WTC11 (cell line): ENCODE data around the gene RETREG1. TPM values are rescaled to one million over a fixed set of nuclear protein-coding genes. Genes with fewer than 3 reads are reported as not detected.
A peak's percentile ranks its signal among the peaks of the same experiment; 100 is the strongest.

ENCODE experiments used
- ATAC-seq: fragments of 200-7000 bp; cut with Tn5 transposase; 2 replicates; pipeline ENCODE4 v1.10.0; 2021; ENCODE audit warnings: mild to moderate bottlenecking, moderate library complexity
- CTCF ChIA-PET: fragments of 300-600 bp; sonication (Branson Sonifier 250); formaldehyde crosslinking; loops from one replicate; lab custom pipeline; 2021; ENCODE audit warnings: antibody characterized with exemption; lab: Charles Lee
- POLR2A ChIA-PET: fragments of 350-600 bp; sonication (Branson Sonifier 250); formaldehyde crosslinking; loops from one replicate; lab custom pipeline; 2021; ENCODE audit warnings: antibody characterized with exemption; lab: Charles Lee
- DNase-seq: peaks from one replicate; pipeline ENCODE4 v3.0.0; 2021; ENCODE audit warnings: low spot score
- H3K27ac Mint-ChIP-seq: 2 replicates; pipeline ENCODE4 v1.8.0; 2021; ENCODE audit warnings: mixed read lengths
- H3K27me3 Mint-ChIP-seq: 2 replicates; pipeline ENCODE4 v1.8.0; 2021; ENCODE audit warnings: low read depth, mild to moderate bottlenecking, moderate library complexity, mixed read lengths
- H3K36me3 Mint-ChIP-seq: 2 replicates; pipeline ENCODE4 v1.8.0; 2021; ENCODE audit warnings: mixed read lengths
- H3K4me1 Mint-ChIP-seq: 2 replicates; pipeline ENCODE4 v1.8.0; 2022; ENCODE audit warnings: mixed read lengths
- H3K4me3 Mint-ChIP-seq: 2 replicates; pipeline ENCODE4 v1.8.0; 2021; ENCODE audit warnings: mild to moderate bottlenecking, moderate library complexity, mixed read lengths
- H3K9me3 Mint-ChIP-seq: 2 replicates; pipeline ENCODE4 v1.8.0; 2021; ENCODE audit warnings: mixed read lengths
- ATF6 ChIP-seq: sonication (generic); formaldehyde crosslinking; IDR thresholded peaks from 2 replicates; pipeline ENCODE4 v1.8.1; 2023; ENCODE audit warnings: mild to moderate bottlenecking, missing genetic modification reagents
- HMGXB4 ChIP-seq: sonication (generic); formaldehyde crosslinking; IDR thresholded peaks from 2 replicates; pipeline ENCODE4 v1.8.1; 2023; ENCODE audit warnings: mild to moderate bottlenecking, moderate library complexity, missing genetic modification reagents
- MAX ChIP-seq: sonication (generic); formaldehyde crosslinking; IDR thresholded peaks from 2 replicates; pipeline ENCODE4 v1.8.0; 2022; ENCODE audit warnings: mild to moderate bottlenecking, missing genetic modification reagents
- NR3C1 ChIP-seq: sonication (generic); formaldehyde crosslinking; conservative IDR thresholded peaks from 2 replicates; pipeline ENCODE4 v1.8.1; 2023; ENCODE audit warnings: low read depth, mild to moderate bottlenecking, missing genetic modification reagents
- SOX15 ChIP-seq: fragments of 250-450 bp; sonication (Bioruptor Pico); IDR thresholded peaks from 2 replicates; pipeline ENCODE4 v1.9.0; 2021; ENCODE audit warnings: mild to moderate bottlenecking
- TP53 ChIP-seq: sonication (generic); formaldehyde crosslinking; IDR thresholded peaks from 2 replicates; pipeline ENCODE4 v1.8.1; 2023; ENCODE audit warnings: mild to moderate bottlenecking, missing genetic modification reagents
- ZNF423 ChIP-seq: fragments of 250-450 bp; sonication (Bioruptor Pico); IDR thresholded peaks from 2 replicates; pipeline ENCODE4 v2.1.2; 2022; ENCODE audit warnings: mild to moderate bottlenecking, moderate library complexity
- ZNF512 ChIP-seq: sonication (generic); formaldehyde crosslinking; IDR thresholded peaks from 2 replicates; pipeline ENCODE4 v1.8.1; 2022; ENCODE audit warnings: missing genetic modification reagents, borderline replicate concordance
- total RNA-seq: library from RNA; stranded (reverse); gene quantifications from 3 replicates; pipeline ENCODE4 v1.2.3, GENCODE V29; 2021
- TF ChIP-seq, protein P1 (sequence below): sonication (generic); formaldehyde crosslinking; IDR thresholded peaks from 2 replicates; pipeline ENCODE4 v1.8.0; 2022; ENCODE audit warnings: mild to moderate bottlenecking, missing genetic modification reagents
- TF ChIP-seq, protein P2 (sequence below): fragments of 250-450 bp; sonication (Bioruptor Pico); IDR thresholded peaks from 2 replicates; pipeline ENCODE4 v1.9.0; 2021; ENCODE audit warnings: mild to moderate bottlenecking
- TF ChIP-seq, protein P3 (sequence below): sonication (generic); formaldehyde crosslinking; IDR thresholded peaks from 2 replicates; pipeline ENCODE4 v1.8.0; 2023; ENCODE audit warnings: missing genetic modification reagents, mild to moderate bottlenecking, borderline replicate concordance

The RETREG1 gene
- total RNA-seq, 1 experiment from 2014 or later = 2.2 TPM

DNA sequence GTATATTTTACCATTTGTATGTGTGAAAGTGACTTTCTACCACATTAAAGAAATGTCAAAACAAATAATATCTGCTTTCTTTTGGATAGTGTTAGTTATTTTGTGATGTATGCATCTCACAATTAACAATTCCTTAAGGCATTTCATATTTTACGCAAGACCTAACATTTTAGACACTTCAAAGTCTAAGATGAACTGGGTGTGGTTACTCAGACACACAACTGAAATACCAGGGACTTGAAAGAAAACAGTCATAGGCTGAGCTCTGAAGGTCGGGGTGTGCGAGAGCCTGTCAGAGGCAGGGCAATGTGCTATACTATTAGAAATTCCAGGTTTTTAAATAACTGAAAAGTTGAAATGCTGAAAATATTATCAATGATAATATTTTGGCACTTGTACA, 106.7 kb downstream of the RETREG1 start:
- H3K4me1 Mint-ChIP-seq = peaks cover 11% of the 10 kb centered on the region
- no peaks in the 10 kb centered on the region for H3K27me3 Mint-ChIP-seq
- POLR2A ChIA-PET = no interaction called here
- H3K4me3 Mint-ChIP-seq = no peak overlapping the region
- H3K9me3 Mint-ChIP-seq = peaks cover 3% of the 10 kb centered on the region; the same call in 1 of the 2 replicates
- no peak for ATAC-seq
- DNase-seq = no peak
- H3K27ac Mint-ChIP-seq = no peak overlapping the region
- TF ChIP-seq, protein P1, sequence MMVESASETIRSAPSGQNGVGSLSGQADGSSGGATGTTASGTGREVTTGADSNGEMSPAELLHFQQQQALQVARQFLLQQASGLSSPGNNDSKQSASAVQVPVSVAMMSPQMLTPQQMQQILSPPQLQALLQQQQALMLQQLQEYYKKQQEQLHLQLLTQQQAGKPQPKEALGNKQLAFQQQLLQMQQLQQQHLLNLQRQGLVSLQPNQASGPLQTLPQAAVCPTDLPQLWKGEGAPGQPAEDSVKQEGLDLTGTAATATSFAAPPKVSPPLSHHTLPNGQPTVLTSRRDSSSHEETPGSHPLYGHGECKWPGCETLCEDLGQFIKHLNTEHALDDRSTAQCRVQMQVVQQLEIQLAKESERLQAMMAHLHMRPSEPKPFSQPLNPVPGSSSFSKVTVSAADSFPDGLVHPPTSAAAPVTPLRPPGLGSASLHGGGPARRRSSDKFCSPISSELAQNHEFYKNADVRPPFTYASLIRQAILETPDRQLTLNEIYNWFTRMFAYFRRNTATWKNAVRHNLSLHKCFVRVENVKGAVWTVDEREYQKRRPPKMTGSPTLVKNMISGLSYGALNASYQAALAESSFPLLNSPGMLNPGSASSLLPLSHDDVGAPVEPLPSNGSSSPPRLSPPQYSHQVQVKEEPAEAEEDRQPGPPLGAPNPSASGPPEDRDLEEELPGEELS = no peak
- TF ChIP-seq TP53 (CRISPR knock-in tag) = no peak
- H3K36me3 Mint-ChIP-seq = no peaks in the 10 kb centered on the region
- CTCF ChIA-PET = no interaction called here

- Mint-ChIP-seq H3K27me3 (no peaks in the 10 kb centered on the region), H3K4me1 (peaks cover 11% of the 10 kb centered on the region), H3K36me3 (no peaks in the 10 kb centered on the region), H3K9me3 (peaks cover 3% of the 10 kb centered on the region; the same call in 1 of the 2 replicates), H3K27ac (no peak overlapping the region; the same call in 1 of the 2 replicates), H3K4me3 (no peak overlapping the region)
- peak; percentile 61; the same call in 1 of the 2 replicates for TF ChIP-seq ZNF423 (CRISPR knock-in tag)
- TF ChIP-seq SOX15 (CRISPR knock-in tag) = no peak
- ATAC-seq = peak; percentile 97
- DNase-seq = peak; percentile 43
- ChIA-PET CTCF (interaction anchor here (1.1 kb wide), 1 partner anchor 37 kb away, joined by 4 read pairs; no protein-coding TSS in a partner anchor), POLR2A (no interaction called here)
Observed at GRCh38 chr5:16508730-16509531, 107.9 kb downstream of the RETREG1 start.

DNA sequence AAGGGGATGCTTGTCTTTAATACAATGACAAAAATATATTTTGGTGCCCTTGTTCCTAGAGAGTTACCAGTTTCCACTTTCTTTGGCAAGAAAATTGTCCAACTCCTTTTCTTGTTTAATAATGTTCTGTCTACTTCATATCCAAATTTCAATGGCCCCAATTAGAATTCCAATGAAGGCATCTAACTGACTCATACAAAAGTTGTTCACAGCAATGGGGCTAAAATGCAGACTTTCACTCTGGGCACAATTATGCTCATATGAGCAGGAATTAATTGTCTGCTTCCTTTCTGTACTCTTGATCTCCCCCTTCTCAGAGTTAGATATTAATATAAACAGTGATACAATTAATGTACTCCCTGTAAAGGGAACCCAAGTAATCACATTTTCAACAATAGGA, 109.1 kb downstream of the RETREG1 start:
- Mint-ChIP-seq H3K27me3 (no peaks in the 10 kb centered on the region), H3K4me1 (peaks cover 11% of the 10 kb centered on the region), H3K36me3 (no peaks in the 10 kb centered on the region), H3K27ac (no peak overlapping the region), H3K9me3 (peaks cover 3% of the 10 kb centered on the region; the same call in 1 of the 2 replicates), H3K4me3 (no peak overlapping the region)
- DNase-seq = no peak
- no peak for ATAC-seq
- ChIA-PET POLR2A (no interaction called here), CTCF (no interaction called here)
- TF ChIP-seq SOX15 (CRISPR knock-in tag) = no peak
- TF ChIP-seq HMGXB4 (CRISPR knock-in tag) = no peak
- TF ChIP-seq MAX = no peak
- TF ChIP-seq NR3C1 (CRISPR knock-in tag) = no peak
- TF ChIP-seq, all 79 proteins: peak for 0

DNA sequence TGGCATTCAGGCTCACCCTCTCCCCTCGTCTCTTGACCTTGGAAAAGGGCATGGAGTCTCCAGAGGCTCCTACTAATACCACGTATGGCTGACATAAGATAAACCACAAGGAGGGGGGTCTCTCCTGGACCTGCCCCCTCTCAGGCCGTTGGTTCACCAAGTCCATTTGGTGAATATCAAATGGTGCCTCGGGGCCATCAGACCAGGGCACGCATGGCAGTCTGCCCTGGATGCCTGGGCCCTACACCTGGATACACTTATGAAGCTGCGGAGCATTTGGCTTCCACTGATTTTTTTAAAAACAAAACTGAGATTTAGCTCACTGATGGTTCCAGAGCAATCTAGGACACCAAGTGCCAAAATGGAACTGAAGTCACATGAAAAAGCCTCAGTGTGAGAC, 110.9 kb downstream of the RETREG1 start:
- ATAC-seq (no peak), DNase-seq (no peak)
- Mint-ChIP-seq H3K36me3 (no peaks in the 10 kb centered on the region), H3K27me3 (no peaks in the 10 kb centered on the region), H3K27ac (no peak overlapping the region; the same call in 1 of the 2 replicates), H3K9me3 (no peaks in the 10 kb centered on the region), H3K4me3 (no peak overlapping the region), H3K4me1 (peaks cover 11% of the 10 kb centered on the region)
- CTCF ChIA-PET = interaction anchor here (0.5 kb wide), 1 partner anchor 17 kb away, joined by 4 read pairs; no protein-coding TSS in a partner anchor
- POLR2A ChIA-PET = no interaction called here
- no peak for TF ChIP-seq ATF6
- TF ChIP-seq, protein P2, sequence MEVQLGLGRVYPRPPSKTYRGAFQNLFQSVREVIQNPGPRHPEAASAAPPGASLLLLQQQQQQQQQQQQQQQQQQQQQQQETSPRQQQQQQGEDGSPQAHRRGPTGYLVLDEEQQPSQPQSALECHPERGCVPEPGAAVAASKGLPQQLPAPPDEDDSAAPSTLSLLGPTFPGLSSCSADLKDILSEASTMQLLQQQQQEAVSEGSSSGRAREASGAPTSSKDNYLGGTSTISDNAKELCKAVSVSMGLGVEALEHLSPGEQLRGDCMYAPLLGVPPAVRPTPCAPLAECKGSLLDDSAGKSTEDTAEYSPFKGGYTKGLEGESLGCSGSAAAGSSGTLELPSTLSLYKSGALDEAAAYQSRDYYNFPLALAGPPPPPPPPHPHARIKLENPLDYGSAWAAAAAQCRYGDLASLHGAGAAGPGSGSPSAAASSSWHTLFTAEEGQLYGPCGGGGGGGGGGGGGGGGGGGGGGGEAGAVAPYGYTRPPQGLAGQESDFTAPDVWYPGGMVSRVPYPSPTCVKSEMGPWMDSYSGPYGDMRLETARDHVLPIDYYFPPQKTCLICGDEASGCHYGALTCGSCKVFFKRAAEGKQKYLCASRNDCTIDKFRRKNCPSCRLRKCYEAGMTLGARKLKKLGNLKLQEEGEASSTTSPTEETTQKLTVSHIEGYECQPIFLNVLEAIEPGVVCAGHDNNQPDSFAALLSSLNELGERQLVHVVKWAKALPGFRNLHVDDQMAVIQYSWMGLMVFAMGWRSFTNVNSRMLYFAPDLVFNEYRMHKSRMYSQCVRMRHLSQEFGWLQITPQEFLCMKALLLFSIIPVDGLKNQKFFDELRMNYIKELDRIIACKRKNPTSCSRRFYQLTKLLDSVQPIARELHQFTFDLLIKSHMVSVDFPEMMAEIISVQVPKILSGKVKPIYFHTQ (CRISPR knock-in tag) = no peak
- TF ChIP-seq, protein P3, sequence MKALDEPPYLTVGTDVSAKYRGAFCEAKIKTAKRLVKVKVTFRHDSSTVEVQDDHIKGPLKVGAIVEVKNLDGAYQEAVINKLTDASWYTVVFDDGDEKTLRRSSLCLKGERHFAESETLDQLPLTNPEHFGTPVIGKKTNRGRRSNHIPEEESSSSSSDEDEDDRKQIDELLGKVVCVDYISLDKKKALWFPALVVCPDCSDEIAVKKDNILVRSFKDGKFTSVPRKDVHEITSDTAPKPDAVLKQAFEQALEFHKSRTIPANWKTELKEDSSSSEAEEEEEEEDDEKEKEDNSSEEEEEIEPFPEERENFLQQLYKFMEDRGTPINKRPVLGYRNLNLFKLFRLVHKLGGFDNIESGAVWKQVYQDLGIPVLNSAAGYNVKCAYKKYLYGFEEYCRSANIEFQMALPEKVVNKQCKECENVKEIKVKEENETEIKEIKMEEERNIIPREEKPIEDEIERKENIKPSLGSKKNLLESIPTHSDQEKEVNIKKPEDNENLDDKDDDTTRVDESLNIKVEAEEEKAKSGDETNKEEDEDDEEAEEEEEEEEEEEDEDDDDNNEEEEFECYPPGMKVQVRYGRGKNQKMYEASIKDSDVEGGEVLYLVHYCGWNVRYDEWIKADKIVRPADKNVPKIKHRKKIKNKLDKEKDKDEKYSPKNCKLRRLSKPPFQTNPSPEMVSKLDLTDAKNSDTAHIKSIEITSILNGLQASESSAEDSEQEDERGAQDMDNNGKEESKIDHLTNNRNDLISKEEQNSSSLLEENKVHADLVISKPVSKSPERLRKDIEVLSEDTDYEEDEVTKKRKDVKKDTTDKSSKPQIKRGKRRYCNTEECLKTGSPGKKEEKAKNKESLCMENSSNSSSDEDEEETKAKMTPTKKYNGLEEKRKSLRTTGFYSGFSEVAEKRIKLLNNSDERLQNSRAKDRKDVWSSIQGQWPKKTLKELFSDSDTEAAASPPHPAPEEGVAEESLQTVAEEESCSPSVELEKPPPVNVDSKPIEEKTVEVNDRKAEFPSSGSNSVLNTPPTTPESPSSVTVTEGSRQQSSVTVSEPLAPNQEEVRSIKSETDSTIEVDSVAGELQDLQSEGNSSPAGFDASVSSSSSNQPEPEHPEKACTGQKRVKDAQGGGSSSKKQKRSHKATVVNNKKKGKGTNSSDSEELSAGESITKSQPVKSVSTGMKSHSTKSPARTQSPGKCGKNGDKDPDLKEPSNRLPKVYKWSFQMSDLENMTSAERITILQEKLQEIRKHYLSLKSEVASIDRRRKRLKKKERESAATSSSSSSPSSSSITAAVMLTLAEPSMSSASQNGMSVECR = no peak
- no peak for TF ChIP-seq ZNF512 (CRISPR knock-in tag)
